ENCODE results near the gene PPP4R3A.
"Not testable (repeated sequence)": the region's sequence is repeated elsewhere in the genome, so short reads cannot be mapped to it uniquely, and the experiment has no call there.

Gene PPP4R3A

DNA sequence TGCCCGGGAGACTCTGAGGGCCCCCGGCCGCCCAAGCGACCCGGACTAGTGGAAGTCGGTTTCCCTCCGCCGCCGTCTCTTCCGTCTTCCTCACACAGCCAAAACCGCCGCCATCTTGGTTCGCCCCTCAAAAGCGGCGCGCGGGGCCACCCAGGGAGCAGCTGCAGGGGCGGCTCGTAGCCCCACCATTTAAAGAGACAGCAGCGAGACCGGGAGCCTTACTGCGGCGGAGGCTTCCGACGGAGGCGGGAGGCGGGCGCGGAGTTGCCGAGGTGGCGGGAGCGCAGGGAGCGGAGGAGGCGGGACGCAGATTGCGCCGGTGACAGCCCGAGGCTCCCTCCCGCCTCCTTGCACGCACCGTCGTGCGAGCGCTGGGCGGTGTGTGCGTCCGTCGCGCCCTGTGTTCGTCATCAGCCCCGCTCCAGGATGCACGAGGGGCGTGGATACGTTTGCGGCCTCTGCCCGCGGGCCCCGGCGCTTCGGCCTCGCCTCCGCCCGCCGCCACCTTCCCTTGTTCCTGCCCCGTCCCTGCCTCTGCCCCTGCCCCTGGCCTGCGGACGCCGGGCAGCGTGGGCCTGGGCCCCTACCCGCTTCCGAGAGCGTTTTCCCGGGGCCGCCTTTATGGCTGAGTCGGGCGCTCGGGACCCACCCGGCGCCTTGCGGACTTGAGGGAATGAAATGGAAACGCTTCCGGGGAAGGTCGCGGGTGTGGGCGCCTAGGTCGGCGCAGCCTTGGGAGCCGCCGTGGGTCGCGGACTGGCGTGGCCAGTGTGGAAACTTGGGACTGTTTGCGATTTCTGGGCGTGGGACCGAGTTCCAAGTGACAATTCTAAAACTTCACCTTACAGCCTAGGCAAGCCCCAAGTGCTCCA is at the start of gene PPP4R3A:
Gene PPP4R3A (minus strand): TSS at position 140 of the 872 bp plus-strand sequence. CDS start 663 bp downstream, outside the sequence.
- peak; percentile 91 to 93 for DNase-seq (ENCODE audit: low read depth in 2 of 2)

DNA sequence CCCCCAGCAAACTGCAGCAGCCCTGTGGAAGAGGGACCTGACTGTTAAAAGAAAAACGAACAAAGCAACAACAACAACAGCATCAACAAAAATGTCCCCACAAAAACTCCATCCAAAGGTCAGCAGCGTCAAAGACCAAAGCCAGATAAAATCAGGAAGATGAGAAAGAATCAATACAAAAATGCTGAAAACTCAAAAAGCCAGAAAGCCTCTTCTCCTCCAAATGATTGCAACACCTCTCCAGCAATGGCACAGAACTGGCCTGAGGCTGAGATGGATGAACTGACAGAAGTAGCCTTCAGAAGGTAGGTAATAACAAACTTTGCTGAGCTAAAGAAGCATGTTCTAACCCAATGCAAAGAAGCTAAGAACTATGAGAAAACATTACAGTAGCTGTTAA is 45.4 kb upstream of the PPP4R3A start:
- DNase-seq (ENCODE audit: low read depth in 2 of 2): no peak

DNA sequence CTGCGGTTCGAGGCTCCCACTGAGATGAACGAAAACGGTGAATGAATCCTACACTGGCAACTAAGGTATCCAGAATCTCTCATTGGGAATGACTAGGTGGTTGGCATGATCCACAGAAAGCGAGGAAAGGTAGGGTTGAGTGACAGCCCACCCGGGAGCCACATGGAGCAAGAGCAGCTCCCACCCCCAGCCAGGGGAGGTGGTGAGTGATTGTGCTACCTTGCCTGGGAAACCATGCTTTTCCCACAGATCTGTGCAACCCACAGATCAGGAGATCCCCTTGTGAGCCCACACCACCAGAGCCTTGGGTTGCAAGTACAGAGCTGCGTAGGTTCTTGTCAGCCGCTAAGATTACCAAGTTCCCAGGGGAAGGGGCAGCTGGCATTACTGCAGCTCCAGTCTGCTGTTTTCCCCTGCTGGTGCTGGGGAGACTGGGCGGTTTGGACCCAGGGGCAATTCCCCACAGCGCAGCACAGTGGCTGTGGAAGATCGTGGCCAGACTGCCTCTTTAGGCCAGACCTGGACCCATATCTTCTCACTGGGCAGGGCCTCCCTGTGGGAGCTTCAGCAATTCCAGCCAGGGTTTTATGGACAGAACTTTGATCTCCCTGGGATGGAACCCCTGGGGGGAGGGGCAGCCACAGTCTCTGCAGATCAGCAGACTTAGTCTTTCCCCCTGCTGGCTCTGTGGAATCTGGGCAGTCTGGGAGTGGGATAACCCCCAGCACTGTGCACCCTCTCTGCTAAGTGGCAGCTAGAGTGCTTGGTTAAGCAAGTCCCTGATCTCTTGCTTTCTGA is 44.6 kb upstream of the PPP4R3A start:
- no peak for DNase-seq (ENCODE audit: low read depth in 2 of 2)

DNA sequence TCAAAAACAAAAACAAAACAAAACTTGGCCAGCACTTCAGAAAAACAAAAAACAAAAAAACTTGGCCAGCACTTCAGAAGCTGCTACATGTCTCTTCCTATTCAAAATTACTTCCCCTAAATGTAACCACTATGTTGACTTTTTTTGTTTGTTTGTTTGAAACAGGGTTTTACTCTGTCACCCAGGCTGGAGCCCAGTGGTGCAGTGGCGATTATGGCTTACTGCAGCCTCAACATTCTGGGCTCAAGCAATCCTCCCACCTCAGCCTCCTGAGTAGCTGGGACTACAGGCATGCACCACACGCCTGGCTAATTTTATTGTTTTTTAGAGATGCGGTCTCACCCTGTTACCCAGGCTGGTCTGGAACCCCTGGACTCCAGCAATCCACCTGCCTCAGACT is 38.0 kb upstream of the PPP4R3A start:
- no peak for DNase-seq (ENCODE audit: low read depth in 2 of 2)

DNA sequence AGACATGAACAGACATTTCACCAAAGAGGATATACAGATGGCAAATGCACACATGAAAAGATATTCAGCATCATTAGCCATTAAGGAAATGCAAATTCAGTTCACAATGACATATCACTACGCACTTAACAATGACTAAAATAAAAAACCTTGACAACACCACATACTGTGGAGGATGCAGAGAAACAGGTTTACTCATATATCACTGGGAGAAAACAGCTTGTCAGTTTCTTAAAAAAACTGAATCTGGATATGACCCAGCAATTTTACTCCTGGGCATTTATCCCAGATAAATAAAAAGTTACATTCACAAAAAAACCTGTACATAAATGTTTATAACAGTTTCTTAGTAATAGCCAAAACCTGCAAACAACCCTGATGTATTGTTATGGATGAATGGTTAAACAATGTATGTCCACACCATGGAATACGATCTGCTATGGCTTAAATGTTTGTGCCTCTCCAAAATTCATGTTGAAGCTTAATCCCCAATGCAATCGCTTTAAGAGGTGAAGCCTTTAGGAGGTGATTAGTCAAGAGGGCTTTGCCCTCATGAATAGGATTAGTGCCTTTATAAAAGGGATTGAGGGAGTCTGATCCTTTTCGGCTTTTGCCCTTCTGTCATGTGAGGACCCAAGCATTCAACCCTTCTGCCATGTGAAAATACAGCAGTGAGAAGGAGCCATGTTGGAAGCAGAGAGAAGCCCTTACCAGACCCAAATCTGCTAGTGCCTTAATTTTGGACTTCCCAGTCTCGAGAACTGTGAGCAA is 36.0 kb upstream of the PPP4R3A start:
- DNase-seq (ENCODE audit: low read depth in 2 of 2): no peak

DNA sequence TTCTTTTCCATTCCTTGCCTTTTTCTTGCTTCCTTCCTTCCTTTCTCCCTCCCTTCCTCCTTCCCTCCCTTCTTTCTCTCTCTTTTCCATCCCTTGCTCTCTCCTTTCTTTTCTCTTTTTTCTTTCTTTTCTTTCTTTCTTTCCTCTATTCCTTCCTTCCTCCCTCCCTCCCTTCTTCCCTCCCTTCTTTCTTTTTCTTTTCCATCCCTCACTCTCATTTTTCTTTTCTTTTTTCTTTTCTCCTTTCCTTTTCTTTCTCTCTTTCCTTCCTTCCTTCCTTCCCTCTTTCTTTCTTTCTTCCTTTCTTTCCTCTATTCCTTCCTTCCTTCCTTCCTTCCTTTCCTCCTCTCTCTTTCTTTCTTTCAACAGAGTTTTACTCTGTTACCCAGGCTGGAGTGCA is 35.1 kb upstream of the PPP4R3A start:
- DNase-seq (ENCODE audit: low read depth in 2 of 2): no peak

DNA sequence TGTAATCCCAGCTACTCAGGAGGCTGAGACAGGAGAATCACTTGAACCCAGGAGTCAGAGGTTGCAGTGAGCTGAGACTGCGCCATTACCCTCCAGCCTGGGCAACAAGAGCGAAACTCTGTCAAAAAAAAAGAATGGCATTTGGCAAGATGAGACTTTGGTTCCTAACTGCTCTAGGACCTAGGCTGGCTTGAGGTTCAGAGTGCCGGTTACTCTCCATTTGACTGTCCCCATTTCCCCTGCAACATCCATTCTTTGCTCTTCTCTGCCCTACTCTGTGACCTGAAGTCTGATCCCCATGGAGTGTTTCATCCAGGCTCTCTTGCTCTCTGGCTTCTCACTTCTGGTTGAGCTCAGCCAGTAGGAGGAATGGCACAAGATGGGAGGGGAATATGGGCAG is 26.2 kb upstream of the PPP4R3A start:
- DNase-seq (ENCODE audit: low read depth in 2 of 2): no peak

DNA sequence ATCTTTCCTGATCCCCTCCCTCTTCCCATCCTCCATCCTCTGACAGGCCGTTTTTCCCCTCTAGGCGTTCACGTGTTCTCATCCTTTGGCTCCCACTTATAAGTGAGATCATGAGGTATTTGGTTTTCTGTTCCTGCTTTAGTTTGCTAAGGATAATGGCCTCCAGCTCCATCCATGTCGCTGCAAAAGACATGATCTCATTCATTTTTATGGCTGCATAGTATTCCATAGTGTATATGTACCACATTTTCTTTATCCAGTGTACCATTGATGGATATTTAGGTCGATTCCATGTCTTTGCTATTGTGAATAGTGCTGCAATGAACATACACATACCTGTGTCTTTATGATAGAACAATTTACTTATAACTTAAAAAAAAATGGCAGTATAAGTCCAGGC is 23.9 kb upstream of the PPP4R3A start:
- not testable (repeated sequence) for DNase-seq (ENCODE audit: low read depth in 2 of 2)

DNA sequence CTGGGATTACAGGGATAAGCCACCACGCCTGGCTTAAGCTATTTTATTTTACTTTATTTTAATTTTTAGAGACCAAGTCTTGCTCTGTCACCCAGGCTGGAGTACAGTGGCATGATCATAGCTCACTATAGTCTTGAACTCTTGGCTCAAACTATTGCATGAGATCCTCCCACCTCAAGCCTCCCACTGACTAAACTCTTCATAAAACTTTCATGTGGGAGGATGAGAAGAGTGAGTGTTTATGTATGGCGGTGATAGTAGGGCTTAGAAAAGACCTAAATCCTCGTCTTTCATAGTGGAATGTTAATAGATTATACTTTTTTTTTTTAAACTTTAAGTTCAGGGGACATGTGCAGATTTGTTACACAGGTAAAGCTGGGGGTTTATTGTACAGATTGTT is 23.5 kb upstream of the PPP4R3A start:
- DNase-seq (ENCODE audit: low read depth in 2 of 2): no peak

DNA sequence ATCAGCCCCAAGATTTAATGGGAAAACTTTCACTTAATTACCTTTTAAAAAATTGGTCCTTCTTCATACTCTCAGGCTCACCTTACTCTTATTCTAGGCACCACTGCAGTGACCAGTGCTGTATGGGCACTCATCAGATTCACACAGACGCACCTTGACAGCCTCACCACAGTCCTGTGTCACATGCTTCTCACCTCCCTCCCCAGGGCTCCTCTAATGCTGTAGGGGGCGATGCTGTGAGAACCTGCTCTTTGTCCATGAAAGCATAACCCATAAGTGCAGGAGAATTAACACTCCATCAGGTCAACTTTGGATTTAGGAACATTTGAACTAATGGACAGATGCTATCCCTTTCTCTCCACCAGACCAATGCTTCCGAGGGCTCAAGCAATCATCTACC is 13.9 kb upstream of the PPP4R3A start:
- no peak for DNase-seq (ENCODE audit: low read depth in 2 of 2)

DNA sequence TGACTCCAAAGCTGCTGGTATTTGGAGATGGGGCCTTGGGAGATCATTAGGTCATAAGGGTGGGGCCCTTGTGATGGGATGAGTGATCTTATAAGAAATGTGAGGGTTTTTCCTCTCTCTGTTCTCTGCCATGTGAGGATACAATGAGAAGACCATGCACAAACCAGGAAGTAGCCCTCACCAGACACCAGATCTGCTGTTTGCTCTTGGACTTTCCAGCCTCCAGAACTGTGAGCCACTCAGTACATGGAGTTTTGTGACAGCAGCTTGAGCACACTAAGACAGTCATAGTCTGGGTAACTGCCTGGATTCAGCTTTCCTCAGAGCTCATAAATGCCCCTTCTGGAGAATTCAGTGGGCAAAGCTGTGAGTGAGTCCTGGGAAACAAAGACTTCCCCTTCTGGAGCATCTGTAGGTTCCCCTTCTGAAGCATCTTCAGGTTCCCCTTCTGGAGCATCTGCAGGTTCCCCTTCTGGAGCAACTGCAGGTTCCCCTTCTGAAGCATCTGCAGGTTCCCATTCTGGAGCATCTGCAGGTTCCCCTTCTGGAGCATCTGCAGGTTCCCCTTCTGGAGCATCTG is 11.0 kb upstream of the PPP4R3A start:
- DNase-seq (ENCODE audit: low read depth in 2 of 2): no peak

DNA sequence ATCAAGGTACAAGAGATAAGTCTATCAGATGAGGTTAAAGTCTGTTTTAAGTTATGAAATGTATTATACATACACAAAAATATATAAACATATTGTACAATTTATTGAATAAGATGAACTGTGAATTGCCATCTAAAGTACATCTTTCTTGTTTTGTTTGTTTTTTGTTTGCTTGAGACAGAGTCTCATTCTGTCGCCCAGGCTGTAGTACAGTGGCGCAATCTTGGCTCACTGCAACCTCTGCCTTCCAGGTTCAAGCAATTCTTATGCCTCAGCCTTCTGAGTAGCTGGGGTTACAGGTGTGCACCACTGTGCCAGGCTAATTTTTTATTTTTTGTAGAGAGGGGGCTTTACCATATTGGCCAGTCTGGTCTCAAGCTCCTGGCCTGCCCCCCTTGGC is 10.0 kb upstream of the PPP4R3A start:
- DNase-seq (ENCODE audit: low read depth in 2 of 2): no peak

DNA sequence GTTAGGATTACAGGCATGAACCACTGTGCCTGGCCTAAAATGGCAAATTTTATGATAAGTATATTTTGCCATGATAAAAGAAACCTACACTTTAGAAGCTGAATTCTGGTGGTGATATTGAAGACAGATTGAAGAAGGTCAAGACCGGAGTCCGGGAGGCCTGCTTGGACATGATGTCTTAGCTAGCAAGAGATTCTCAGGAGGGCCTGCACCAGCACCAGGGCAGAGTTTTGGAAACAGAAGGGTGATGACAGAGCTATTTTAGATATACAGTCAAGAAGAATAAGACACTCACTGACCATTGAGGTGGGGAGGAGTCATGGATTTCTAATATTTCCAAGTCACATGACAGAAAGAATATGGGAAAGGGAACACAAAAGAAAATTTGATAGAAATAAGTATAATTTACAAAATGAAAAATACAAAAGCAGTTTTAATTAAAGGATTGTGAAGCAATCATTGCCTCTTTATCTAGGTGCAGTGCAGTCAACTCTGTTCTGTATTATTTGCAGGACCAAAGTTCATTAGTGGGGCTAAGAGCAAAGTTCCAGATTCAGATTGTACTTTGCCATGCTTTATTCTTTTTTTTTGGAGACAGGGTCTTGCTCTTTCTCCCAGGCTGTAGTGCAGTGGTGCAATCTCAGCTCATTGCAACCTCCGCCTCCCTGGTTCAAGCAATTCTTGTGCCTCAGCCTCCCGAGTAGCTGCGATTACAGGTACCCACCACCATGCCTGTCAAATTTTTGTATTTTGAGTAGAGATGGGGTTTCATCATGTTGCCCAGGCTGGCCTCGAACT is 9.3 kb upstream of the PPP4R3A start:
- DNase-seq (ENCODE audit: low read depth in 2 of 2): no peak

DNA sequence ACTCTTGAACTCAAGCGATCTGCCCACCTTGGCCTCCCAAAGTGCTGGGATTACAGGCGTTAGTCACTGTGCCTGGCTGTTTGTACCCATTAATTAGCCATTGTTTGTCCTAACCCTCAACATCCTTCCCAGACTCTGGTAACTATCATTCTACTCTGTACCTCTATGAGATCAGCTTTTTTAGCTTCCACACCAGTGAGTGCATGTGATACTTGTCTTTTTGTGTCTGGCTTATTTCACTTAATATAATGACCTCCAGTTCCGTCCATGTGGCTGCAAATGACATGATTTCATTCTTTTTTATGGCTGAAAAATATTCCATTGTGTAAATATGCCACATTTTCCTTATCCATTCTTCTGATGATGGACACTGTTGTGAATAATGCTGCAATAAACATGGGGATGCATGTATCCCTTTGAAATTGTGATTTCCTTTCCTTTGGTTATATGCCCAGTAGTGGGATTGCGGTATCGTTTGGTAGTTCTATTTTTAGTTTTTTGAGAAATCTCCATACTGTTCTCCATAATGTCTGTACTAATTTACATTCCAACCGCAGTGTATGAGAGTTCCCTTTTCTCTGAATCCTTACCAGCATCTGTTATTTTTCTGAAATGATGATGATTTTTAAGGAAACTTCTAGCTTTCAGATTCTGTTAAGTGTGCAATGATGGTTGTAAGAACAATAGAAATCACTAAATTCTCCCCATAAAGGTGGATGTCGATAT is 6.7 kb upstream of the PPP4R3A start:
- DNase-seq (ENCODE audit: low read depth in 2 of 2): no peak

DNA sequence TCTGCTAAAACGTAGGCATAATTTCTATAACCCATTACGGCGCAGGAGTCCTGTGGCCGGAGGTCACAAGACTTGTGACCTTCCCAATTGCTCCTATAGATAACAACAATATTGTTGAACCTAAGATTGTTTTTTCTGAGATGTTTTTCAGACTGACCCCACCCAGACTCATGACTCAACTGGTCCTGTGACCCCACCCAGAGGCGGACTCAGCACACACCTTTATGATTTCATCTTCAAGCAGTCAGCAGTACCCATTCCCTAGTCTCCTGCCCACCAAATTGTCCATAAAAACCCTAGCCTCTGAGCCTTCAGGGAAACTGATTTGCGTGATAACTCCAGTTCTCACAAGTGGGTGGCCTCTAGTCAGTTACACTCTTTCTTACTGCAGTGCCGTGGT is 5.9 kb upstream of the PPP4R3A start:
- no peak for DNase-seq (ENCODE audit: low read depth in 2 of 2)

DNA sequence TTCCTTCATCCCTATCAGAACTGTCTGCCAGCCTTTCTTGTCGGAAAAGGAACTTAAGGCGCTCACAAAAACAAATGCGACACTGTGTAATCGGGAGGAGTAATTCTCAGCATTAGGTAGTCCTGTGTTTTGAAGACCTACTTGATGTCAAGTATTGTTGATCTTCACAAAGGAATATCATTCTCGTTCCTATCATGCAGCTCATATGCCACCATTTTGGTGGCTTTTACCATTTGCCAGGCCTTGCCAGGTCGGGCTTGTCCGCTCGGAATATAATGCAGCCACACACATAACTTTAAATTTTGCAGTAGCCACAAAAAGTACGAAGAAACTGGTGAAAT is 903 bp upstream of the PPP4R3A start:
- DNase-seq (ENCODE audit: low read depth in 2 of 2): no peak

DNA sequence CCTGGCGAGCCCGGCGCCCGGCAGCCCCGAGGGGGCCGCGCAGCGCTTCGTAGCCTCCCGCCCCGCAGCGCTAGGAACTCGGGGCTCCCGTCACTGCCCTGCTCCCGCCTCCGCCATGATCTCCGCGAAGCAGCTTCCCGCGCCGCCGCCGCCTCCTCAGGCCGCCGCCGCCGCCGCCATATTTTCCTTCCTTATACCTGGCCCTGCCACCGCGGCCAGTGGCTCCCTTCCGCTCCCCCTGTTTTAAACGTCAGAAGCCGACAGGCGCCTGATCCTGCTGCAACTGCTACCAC is 286 bp downstream of the PPP4R3A start:
- no peak for DNase-seq (ENCODE audit: low read depth in 2 of 2)

DNA sequence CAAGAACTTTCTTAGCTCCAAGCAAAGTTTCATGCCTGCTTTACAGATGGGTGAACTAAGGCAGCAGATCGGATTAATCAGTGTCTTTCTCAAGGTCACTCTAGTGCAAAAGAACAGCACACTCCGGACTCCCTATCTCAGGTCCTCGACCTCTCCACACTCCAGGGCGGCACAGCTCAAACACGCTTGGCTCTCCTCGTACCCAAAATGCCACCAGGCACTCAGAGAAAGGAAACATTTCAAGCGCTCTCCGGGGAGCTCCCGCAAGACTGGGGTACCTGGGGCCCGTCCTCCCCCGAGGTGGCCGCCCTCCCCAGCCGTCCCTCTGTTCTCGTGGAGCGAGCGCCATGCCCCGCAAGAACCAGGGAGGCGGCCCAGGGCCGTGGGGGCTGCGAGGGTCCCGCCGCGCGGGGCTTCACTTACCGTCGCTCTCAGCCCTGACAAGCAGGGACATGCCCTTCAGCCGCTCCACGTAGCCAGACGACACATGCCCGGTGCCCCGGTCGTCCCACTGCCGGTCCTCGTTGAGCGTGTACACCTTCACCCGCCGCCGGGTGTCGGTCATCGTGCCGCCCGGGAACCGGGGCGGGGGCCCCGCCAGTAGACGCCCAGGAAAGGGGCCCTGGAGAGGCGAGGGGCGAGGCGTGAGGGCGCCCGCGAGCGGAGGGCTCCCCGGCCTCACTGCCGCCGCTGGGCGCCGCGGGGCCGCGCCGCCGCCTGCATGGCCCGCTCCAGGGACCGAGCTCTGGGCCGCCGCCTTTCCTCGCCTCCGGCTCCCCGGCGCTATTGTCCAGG is 830 bp downstream of the PPP4R3A start:
- DNase-seq (ENCODE audit: low read depth in 2 of 2): peak; percentile 19 to 32

DNA sequence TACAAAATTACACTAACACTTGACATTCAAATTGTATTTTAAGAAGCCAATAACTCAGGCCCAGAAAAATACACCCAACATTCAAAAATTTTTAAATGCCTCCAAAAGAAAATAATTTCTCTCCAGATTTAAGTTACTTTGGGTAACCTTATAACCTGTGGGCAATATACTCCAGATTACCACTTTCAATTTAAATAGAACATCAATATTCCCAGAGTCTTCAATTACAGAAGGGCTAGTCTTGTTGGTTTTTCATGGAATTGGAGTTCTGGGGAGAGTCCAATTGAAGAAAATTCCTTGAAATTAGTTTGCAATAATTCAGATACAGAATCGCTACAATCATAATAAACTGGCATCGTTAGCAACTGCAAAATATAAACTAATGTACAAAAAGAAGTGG is 2.0 kb downstream of the PPP4R3A start:
- no peak for DNase-seq (ENCODE audit: low read depth in 2 of 2)

DNA sequence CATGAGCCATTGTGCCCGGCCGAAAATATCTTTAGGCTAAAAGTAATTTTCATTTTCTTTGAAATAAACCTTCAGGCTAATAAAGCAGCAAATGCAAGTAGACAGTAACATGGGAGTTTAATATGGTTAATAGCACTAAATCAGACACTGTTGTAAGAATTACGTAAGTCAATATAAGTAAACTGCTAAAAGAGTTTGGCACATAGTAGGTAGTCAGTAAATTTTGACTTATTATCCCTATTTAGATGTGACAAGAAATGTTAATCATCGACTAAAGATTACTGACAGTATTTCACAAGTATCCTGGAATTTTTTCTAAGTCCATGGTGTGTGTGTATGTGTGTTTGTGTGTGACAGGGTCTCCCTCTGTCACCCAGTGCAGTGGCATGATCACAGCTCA is 3.9 kb downstream of the PPP4R3A start:
- no peak for DNase-seq (ENCODE audit: low read depth in 2 of 2)

All from stimulated activated CD4-positive, alpha-beta T cell treated with anti-CD3 and anti-CD28 coated beads, Interleukin-4, amount 100 ng/mL, for 48 hours (primary cell).